SU-DHL-6 (cell line): ENCODE measurements around the gene PUSL1.

Experiments
- EZH2phosphoT487 ChIP-seq: fragments of 200-600 bp; sonication (generic), shearing (Covaris generic); conservative IDR thresholded peaks from 2 replicates; pipeline ENCODE4 v1.6.1; 2018; ENCODE audit warnings: mild to moderate bottlenecking, antibody characterized with exemption, low read length, moderate library complexity, mixed read lengths
- TF ChIP-seq, protein P1 (sequence below): fragments of 200-600 bp; sonication (generic); IDR thresholded peaks from one replicate; pipeline ENCODE4 v1.5.1; 2017; ENCODE audit warnings: antibody characterized with exemption, mild to moderate bottlenecking, low read length, moderate library complexity; ENCODE audit not compliant: insufficient read depth, poor library complexity, severe bottlenecking

- TF ChIP-seq, protein P1, sequence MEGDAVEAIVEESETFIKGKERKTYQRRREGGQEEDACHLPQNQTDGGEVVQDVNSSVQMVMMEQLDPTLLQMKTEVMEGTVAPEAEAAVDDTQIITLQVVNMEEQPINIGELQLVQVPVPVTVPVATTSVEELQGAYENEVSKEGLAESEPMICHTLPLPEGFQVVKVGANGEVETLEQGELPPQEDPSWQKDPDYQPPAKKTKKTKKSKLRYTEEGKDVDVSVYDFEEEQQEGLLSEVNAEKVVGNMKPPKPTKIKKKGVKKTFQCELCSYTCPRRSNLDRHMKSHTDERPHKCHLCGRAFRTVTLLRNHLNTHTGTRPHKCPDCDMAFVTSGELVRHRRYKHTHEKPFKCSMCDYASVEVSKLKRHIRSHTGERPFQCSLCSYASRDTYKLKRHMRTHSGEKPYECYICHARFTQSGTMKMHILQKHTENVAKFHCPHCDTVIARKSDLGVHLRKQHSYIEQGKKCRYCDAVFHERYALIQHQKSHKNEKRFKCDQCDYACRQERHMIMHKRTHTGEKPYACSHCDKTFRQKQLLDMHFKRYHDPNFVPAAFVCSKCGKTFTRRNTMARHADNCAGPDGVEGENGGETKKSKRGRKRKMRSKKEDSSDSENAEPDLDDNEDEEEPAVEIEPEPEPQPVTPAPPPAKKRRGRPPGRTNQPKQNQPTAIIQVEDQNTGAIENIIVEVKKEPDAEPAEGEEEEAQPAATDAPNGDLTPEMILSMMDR, result no peak
- no peak for TF ChIP-seq EZH2phosphoT487
Observed at GRCh38 chr1:1314678-1315335, 6.4 kb downstream of the PUSL1 start.
